HG03045 (cell line): ENCODE measurements around the gene OR6M1.

ENCODE experiments used
- ATAC-seq: cut with Tn5 transposase; IDR thresholded peaks from one replicate; pipeline ENCODE4 v1.9.1; 2021; ENCODE audit warnings: mild to moderate bottlenecking, moderate library complexity; ENCODE audit not compliant: unreplicated experiment

The OR6M1 gene

DNA sequence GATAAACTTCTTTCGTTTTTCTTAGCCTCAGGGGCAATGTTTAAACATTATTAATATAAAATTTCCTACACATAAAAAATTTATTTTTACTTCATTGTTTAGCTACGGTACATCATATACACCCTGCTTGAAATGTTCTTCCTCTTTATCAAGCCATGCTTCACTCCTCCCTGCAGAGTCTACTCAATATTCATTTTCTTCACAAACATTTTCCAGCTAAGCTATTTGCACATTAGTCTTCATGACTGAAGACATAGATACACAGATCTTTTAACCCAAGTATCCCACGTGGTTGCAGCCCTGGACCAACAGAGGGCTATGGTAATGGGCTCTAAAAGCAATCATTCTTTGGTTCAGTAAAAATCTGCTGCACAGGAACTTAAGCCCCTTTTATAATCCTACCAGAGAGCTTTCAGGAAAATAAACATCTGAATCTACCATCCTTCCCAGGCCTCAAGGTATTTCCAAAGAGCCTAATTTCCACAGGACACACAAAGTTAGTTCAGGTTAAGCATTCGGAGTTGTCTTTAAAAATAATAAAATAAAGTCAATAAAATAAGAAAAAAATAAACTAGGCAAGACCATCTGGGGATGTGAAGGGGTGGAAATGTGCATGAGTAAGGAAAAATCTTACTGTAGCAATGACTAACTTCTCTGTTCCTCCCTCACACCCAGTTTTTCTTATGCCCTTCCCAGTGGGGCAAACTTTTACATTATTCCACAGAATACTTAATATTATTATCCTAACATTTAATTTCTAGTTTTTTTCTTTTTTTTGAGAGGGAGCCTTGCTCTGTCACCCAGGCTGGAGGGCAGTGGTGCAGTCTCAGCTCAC is 30.2 kb downstream of the OR6M1 start:
- ATAC-seq: no peak

DNA sequence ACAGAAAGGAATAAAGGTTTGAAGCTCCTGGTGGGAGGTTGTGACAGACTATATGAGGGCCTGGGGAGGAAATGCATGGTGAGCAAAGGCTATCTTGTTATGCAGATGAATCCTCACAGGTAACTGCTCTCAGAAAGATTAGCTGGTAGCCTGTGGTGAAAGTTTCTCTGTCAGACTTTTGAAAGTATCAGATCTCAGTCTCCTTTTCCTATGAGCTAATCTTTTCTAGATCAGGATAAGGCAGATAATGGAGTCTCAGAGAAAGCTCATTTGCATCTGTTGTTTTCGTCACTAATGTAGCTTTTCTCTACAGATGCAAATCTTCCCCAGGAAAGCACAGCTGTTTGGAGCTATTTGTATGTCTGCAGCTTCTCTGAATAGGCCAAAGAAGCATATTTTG is 30.9 kb downstream of the OR6M1 start:
- peak; percentile 57 for ATAC-seq

DNA sequence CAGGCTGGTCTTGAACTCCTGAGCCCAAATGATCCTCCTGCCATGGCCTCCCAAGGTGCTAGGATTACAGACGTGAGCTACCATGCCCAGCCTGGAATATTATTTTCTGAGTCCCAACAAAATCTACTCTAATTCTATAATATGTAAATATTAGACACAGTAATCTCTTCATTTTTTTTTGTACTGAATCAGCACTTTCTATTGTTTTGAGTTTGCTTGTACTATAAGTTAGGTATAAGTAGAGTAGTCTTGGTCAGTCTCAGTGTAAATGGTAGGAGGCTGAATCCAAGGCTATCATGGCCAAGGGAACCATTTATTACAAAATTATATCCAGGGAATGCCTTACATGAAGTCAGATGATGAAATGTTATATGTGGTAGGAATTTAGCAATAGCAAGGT is 32.2 kb downstream of the OR6M1 start:
- no peak for ATAC-seq

DNA sequence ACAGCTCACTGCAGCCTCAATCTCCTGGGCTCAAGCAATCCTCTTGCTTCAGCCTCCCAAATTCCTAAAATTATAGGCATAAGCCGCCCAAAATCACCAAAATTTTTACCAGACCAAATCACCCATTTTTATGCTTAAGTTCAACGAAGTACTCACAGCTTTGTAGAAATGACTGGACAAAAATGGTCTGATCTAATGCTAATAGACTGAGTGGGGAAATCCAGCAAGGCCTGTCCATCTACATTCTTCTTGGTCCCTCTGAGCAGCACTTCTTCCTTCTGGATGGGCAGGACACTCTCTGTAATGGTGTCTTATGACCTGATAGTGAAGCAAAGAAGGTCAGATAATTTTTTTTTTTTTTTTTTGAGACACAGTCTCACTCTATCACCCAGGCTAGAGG is 33.1 kb downstream of the OR6M1 start:
- ATAC-seq: no peak

DNA sequence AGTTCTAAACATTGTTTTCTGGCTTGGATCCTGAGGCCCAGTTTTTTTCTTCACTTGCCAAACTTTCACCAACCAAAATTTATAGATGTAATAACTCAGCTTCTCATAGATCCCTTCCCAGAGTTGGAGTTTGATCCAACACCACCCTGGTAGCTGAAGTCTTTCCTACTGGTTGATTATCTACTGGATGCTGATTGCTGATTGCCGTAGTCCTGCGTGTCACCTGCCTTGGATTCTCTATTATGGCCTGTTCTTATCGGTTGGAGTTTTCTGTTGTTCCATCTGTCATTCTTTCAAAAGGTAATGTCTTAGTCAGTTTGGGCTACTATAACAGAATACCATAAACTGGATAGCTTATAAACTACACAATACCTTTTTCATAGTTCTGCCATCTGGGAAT is 34.5 kb downstream of the OR6M1 start:
- no peak for ATAC-seq

DNA sequence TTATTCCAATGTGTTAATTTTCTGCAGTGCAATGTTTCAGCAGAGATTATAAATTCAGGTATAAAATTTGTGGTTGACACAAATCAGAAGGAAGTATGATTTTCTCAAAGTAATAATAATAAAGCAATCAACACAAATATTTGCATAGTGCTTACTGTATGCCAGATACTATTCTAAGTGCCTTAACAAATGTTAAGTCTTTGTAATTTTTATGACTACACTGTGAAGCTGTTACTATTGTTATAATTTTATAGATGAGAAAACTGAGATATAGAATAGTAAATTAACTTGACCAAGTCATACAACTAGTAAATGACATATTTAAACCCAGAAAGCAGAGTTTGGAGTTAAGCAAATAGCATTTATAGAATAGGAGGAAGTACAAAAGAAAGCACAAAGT is 35.4 kb downstream of the OR6M1 start:
- ATAC-seq: no peak

DNA sequence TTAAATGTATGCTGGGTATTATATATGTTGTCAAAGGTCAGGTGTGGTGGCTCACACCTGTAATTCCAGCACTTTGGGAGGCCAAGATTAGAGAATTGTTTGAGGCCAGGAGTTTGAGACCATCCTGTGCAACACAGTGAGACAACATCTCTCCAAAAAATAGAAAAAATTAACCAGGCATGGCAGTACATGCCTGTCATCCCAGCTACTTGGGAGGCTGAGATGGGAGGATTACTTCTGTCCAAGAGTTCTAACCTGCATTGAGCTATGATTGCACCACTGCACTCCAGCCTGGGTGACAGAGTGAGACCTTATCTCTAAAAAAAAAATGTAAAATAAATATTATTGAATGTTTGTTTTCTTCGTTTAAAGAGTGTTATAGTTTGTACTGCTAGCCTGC is 40.5 kb downstream of the OR6M1 start:
- ATAC-seq: no peak

DNA sequence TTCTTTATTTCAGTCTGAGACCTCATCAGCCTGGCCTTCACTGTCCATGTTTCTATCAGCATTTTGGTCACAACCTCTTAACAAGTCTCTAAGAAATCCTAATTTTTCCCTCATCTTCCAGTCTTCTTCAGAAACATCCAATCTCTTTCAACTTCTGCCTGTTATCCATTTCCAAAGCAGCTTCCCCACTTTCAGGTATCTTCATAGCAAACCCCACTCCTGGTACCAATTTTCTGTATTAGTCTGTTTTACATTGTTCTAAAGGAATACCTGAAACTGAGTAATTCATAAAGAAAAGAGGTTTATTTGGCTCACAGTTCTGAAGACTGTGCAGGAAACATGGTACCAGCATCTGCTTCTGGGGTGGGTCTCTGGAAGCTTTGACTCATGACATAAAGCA is 43.7 kb downstream of the OR6M1 start:
- no peak for ATAC-seq

DNA sequence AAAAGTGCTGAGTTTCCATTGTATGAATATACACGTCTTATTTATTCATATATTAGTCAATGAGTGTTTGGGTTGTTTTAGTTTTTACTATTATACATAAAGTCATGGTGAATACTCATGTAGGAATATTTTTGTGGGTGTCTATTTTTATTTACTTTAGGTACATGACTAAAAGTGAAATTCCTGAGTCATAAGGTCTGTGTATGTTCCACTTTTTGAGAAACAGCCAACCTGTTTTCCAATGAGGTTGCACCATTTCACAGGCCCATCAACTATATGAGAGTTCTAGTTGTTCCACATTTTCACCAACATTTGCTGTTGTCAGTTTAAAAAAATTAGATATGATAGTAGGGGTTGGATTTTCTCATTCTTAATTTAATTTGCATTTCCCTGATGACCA is 45.3 kb downstream of the OR6M1 start:
- peak; percentile 88 for ATAC-seq

DNA sequence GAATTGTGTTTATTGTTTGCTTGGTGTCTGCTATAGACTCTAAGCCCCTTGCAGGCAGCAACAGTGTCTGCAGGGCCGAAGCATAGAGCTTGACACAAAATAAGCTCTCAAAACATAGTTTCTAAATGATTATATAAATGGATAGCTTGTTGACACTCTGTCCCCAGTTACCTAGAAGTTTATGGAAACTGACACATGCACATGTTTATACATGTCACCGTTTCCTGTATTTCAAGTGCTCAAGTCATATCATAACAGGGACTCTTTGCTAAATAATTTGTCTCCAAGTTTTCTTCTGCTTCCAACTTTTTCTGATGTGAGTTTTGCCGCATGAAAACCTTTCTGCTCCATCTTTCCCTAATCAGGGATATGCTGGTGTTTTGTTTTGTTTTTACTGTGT is 48.2 kb downstream of the OR6M1 start:
- no peak for ATAC-seq

DNA sequence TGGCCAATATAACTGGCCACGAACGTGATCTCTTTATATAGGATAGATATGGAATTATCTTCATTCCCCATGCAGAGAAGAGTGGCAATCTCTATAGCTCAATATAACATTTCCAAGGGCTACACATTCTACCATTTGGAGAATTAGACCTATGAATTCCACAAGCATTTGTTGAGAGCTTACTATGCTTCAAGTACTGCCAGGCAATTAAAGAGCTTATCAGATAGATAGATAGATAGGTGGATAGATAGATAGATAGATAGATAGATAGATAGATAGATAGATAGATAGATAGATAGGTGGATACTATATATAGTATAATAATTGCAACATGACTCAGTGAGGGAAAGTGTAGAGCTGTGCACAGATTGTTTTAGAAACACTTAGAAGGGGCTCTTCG is 50.3 kb downstream of the OR6M1 start:
- ATAC-seq: no peak
